Adrenal gland (tissue), 12 donors: ENCODE measurements around the gene ATP9B. TPM values are rescaled to one million over a fixed set of nuclear protein-coding genes. Genes with fewer than 3 reads are reported as not detected.

ENCODE experiments used
- DNase-seq, 7 donors: peaks; one replicate each; pipeline ENCODE4 v3.0.0-alpha.2; 2019 to 2020
- H3K27ac ChIP-seq, 5 donors: fragments of 200-600 bp; sonication (generic) in 4 of 5; 1 replicate in 3 of 5; 2 replicates in 2 of 5; pipeline versions ENCODE4 v1.5.1 to v1.8.0; 2016 to 2020; ENCODE audit warnings: mild to moderate bottlenecking in 1 of 5
- H3K27me3 ChIP-seq: fragments of 200-600 bp; 2 replicates; pipeline ENCODE4 v1.8.0; 2021
- H3K36me3 ChIP-seq, 2 donors: fragments of 200-600 bp; replicated peaks in 1 of 2; 1 replicate in 1 of 2; 2 replicates in 1 of 2; pipeline versions ENCODE4 v1.5.1 to v1.8.0; 2018 to 2022
- H3K4me1 ChIP-seq, 2 donors: fragments of 200-600 bp; replicated peaks in 1 of 2; 1 replicate in 1 of 2; 2 replicates in 1 of 2; pipeline versions ENCODE4 v1.5.1 to v1.8.0; 2018 to 2021
- H3K4me3 ChIP-seq, 4 donors: fragments of 200-600 bp; sonication (generic) in 3 of 4; one replicate each; pipeline ENCODE4 v1.5.1; 2016 to 2018
- H3K9me3 ChIP-seq, 3 donors: fragments of 200-600 bp; sonication (generic) in 1 of 3; replicated peaks in 1 of 3; 1 replicate in 2 of 3; 2 replicates in 1 of 3; pipeline versions ENCODE4 v1.5.1 to v1.8.0; 2016 to 2021
- POLR2A ChIP-seq, 2 donors: fragments of 450-650 bp; IDR thresholded peaks; one replicate each; pipeline ENCODE4 v1.6.1; 2017; ENCODE audit warnings: antibody characterized with exemption in 2 of 2, mild to moderate bottlenecking in 2 of 2, moderate library complexity in 1 of 2
- WGBS, 4 donors: extraction: QIAGEN DNeasy Blood & Tissue Kit in 2 of 4; methylation state at CpG; one replicate each; pipeline versions ENCODE4 v1.1.5 to v1.1.7; 2013 to 2017; 5-methylcytosine and 5-hydroxymethylcytosine counted together
- intact Hi-C, 2 donors: fragments of 100-400 bp; cut with DNase I; formaldehyde crosslinking; loops; one replicate each; pipeline versions ENCODE4 v1.14.1 to v1.15.0; 2022 to 2023
- polyA plus RNA-seq, 3 donors: library from polyadenylated mRNA; stranded (reverse); fragments of 200-250 nt in 2 of 3; fragments of 350-450 nt in 1 of 3; fragmentation: Illumina TruSeq in 1 of 3; extraction: RNeasy Lipid Tissue Mini Kit (QIAGEN cat#74804) in 1 of 3; gene quantifications; one replicate each; pipeline ENCODE4 v1.2.3, GENCODE V29; 2013 to 2014
- total RNA-seq, 9 donors: library from RNA; depleted of rRNA in 4 of 9; stranded (reverse); fragments of >200 nt in 4 of 9; fragments of 120-200 nt in 1 of 9; fragmentation: NEBNext Ultra II Directional in 1 of 9; extraction: Animal tissue kit (Norgen Biotek cat#: 25700) in 1 of 9; gene quantifications; one replicate each; pipeline versions ENCODE4 v1.1.0 to v1.2.4, GENCODE V29; 2013 to 2023
- TF ChIP-seq, protein P1 (sequence below), 6 experiments: fragments of 450-650 bp in 4 of 6; fragments of 200-600 bp in 2 of 6; sonication (generic) in 1 of 6; IDR thresholded peaks; 1 replicate in 5 of 6; 2 replicates in 1 of 6; pipeline versions ENCODE4 v1.5.1 to v1.8.0; 2016 to 2021; ENCODE audit warnings: antibody characterized with exemption in 6 of 6, mild to moderate bottlenecking in 2 of 6, moderate library complexity in 1 of 6
- donor health status: healthy with polysubstance abuse.
- donor health status: Bipolar disorder and iron deficiency.
- donor health status: DM: yes; HTN: yes; CAD: no.
- donor health status: DM: no; HTN: no; CAD: no.
- donor health status: DM: no; HTN: no; CAD: no.
- donor health status: DM: yes; HTN: yes; CAD: no.

ATP9B gene
- total and polyA plus RNA-seq, 12 donors: 16.3 to 36.0 (median 27.7) TPM

DNA sequence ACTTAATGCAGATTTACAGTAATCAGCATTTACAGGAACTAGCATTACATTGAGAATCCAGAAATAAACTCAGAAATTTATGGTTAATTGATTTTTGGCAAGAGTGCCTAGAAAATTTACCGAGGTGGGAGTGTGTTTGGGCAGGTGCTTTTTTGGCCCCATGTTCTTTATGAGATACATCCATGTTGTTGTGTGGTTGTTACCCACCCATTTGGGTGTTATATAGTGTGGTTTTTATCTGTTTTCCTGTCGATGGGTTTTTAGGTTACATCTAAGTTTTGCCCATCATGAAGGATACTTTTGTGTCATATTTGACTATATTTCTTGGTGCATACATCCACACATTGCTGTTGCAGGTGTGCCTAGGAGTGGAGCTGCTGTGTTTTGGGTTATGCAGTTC, 82.0 kb downstream of the ATP9B start:
- Histone ChIP-seq H3K4me3 (no peak overlapping the region), H3K9me3 (no peaks in the 10 kb centered on the region), H3K36me3 (no peaks in the 10 kb centered on the region), H3K27me3 (no peaks in the 10 kb centered on the region), H3K4me1 (no peaks in the 10 kb centered on the region), H3K27ac (no peak overlapping the region)
- 87 to 98% (median 96%) methylated on average over 2 of the region's 2 CpGs for WGBS, 4 donors
- no peak for DNase-seq
- intact Hi-C loops: no loop called here
- TF ChIP-seq POLR2A (IDR thresholded peaks at IDR 0.05): no peak
- TF ChIP-seq, protein P1, sequence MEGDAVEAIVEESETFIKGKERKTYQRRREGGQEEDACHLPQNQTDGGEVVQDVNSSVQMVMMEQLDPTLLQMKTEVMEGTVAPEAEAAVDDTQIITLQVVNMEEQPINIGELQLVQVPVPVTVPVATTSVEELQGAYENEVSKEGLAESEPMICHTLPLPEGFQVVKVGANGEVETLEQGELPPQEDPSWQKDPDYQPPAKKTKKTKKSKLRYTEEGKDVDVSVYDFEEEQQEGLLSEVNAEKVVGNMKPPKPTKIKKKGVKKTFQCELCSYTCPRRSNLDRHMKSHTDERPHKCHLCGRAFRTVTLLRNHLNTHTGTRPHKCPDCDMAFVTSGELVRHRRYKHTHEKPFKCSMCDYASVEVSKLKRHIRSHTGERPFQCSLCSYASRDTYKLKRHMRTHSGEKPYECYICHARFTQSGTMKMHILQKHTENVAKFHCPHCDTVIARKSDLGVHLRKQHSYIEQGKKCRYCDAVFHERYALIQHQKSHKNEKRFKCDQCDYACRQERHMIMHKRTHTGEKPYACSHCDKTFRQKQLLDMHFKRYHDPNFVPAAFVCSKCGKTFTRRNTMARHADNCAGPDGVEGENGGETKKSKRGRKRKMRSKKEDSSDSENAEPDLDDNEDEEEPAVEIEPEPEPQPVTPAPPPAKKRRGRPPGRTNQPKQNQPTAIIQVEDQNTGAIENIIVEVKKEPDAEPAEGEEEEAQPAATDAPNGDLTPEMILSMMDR (IDR thresholded peaks at IDR 0.05): no peak

GRCh38 chr18:79156327-79156726, 87.1 kb downstream of the ATP9B start:
- no peak for TF ChIP-seq POLR2A (IDR thresholded peaks at IDR 0.05)
- TF ChIP-seq, protein P1 (IDR thresholded peaks at IDR 0.05): no peak
- Histone ChIP-seq H3K27me3 (no peaks in the 10 kb centered on the region), H3K36me3 (no peaks in the 10 kb centered on the region), H3K4me1 (peaks cover 0 to 5% of the 10 kb centered on the region in 2 donors), H3K4me3 (no peak overlapping the region), H3K27ac (peak overlapping the region in 1 of 5 donors; percentile 51), H3K9me3 (peaks cover 0 to 4% (median 0%) of the 10 kb centered on the region in 3 donors)
- intact Hi-C loops: no loop called here
- no peak for DNase-seq
- WGBS, 4 donors: 84 to 89% (median 87%) methylated on average over 4 of the region's 4 CpGs

DNA sequence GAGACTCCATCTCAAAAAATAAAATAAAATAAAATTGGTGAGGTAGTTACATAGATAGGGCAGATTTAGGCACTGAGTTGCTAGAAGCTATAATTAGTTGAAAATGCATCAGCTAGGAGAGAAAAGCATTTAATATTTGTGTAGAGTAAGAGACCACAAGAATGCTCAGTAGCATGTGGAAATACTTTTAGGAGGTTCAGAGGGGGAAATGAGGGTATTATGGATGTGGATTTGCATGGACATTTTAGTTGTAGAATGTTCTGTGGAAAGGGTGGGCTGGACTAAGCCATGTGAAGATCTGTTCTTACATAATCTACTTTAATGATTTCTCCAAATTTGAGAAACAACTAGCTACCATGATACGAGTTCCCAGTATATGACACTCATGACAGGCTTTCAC, 95.5 kb downstream of the ATP9B start:
- TF ChIP-seq, protein P1 (IDR thresholded peaks at IDR 0.05): no peak
- intact Hi-C loops: no loop called here
- no peaks in the 10 kb centered on the region for H3K27me3 ChIP-seq
- WGBS, 4 donors: 93 to 100% (median 94%) methylated on average over 1 of the region's 1 CpG
- no peak overlapping the region for H3K4me3 ChIP-seq
- no peaks in the 10 kb centered on the region for H3K36me3 ChIP-seq
- peaks cover 0 to 5% of the 10 kb centered on the region in 2 donors for H3K4me1 ChIP-seq
- no peak overlapping the region for H3K27ac ChIP-seq
- H3K9me3 ChIP-seq: no peaks in the 10 kb centered on the region
- no peak for DNase-seq

DNA sequence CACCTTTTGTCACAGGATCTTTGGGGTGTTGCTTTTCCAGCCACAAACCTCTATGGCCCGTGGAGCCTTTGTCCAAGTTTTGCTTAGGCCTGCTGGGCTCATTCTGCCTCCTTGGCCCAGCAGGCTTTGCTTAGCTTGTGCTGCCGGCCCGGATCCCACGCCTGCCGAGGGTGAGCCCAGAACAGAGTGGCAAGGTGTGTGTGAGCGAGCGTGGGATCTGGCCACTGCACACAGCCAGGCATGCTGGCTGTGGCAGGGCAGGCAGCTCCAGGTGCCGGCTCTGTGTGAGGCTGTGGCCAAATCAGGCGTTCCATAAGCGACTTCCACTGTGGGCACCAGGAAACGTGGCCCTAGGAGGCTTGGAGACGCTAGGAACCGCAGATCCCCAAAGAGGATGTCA, 97.5 kb downstream of the ATP9B start:
- no peak overlapping the region for H3K4me3 ChIP-seq
- TF ChIP-seq POLR2A (IDR thresholded peaks at IDR 0.05): no peak
- TF ChIP-seq, protein P1 (IDR thresholded peaks at IDR 0.05): no peak
- intact Hi-C loops: no loop called here
- WGBS, 4 donors: 93 to 98% (median 98%) methylated on average over 8 to 13 of the region's 13 CpGs
- no peaks in the 10 kb centered on the region for H3K36me3 ChIP-seq
- no peaks in the 10 kb centered on the region for H3K9me3 ChIP-seq
- H3K4me1 ChIP-seq: peaks cover 4 to 6% of the 10 kb centered on the region in 2 donors
- H3K27ac ChIP-seq: no peak overlapping the region
- no peak for DNase-seq
- no peaks in the 10 kb centered on the region for H3K27me3 ChIP-seq
